Activated naive CD4-positive, alpha-beta T cell treated with anti-CD3 and anti-CD28 coated beads, Interleukin-2, amount 10 ng/mL, durations not matched to agents 7 days and 5 days (primary cell): ENCODE data around the gene PRSS2.
"Not testable (repeated sequence)": the region's sequence is repeated elsewhere in the genome, so short reads cannot be mapped to it uniquely, and the experiment has no call there.

ENCODE experiments used
- CTCF ChIA-PET: fragments of 350-600 bp; sonication (Branson Sonifier 250); formaldehyde crosslinking; loops from one replicate; lab custom pipeline; 2021; ENCODE audit warnings: antibody characterized with exemption; lab: Charles Lee
- DNase-seq: peaks from one replicate; pipeline ENCODE4 v3.0.0-alpha.2; 2020
- H3K27ac Mint-ChIP-seq: one replicate; pipeline ENCODE4 v1.8.0; 2021; ENCODE audit warnings: mild to moderate bottlenecking, moderate library complexity, mixed read lengths
- H3K27me3 Mint-ChIP-seq: one replicate; pipeline ENCODE4 v1.8.0; 2021; ENCODE audit warnings: mild to moderate bottlenecking, mixed read lengths
- H3K36me3 Mint-ChIP-seq: one replicate; pipeline ENCODE4 v1.8.0; 2021; ENCODE audit warnings: mixed read lengths
- H3K4me1 Mint-ChIP-seq: one replicate; pipeline ENCODE4 v1.8.0; 2021; ENCODE audit warnings: mixed read lengths
- H3K4me3 Mint-ChIP-seq: one replicate; pipeline ENCODE4 v1.8.0; 2021; ENCODE audit warnings: mild to moderate bottlenecking, moderate library complexity, mixed read lengths
- H3K9me3 Mint-ChIP-seq: one replicate; pipeline ENCODE4 v1.8.0; 2021; ENCODE audit warnings: mixed read lengths

Gene PRSS2

GRCh38 chr7:142770661-142771352 lies at the start of gene PRSS2:
Gene PRSS2, plus strand, starts transcription at chr7:142770970. Its CDS starts 13 bp downstream, at chr7:142770983.
- peaks cover 2% of the 10 kb centered on the region for H3K4me1 Mint-ChIP-seq
- no peak within 1 kb of the TSS for H3K4me3 Mint-ChIP-seq
- CTCF ChIA-PET, result interaction anchor here (1.1 kb wide), 1 partner anchor 134 kb away, joined by 3 read pairs; no protein-coding TSS in a partner anchor
- H3K36me3 Mint-ChIP-seq, result no peaks in the 10 kb centered on the region
- no peak within 1 kb of the TSS for H3K27ac Mint-ChIP-seq
- H3K27me3 Mint-ChIP-seq, result peaks cover 16% of the 10 kb centered on the region
- DNase-seq, result no peak
- H3K9me3 Mint-ChIP-seq, result no peaks in the 10 kb centered on the region

GRCh38 chr7:142720986-142721385 lies 49.8 kb upstream of the PRSS2 start:
- Mint-ChIP-seq H3K27ac (peak overlapping the region; percentile 77), H3K27me3 (no peaks in the 10 kb centered on the region), H3K4me3 (peak overlapping the region; percentile 69), H3K4me1 (peaks cover 53% of the 10 kb centered on the region), H3K36me3 (peaks cover 3% of the 10 kb centered on the region), H3K9me3 (no peaks in the 10 kb centered on the region)
- CTCF ChIA-PET, result no interaction called here
- DNase-seq, result no peak

- CTCF ChIA-PET, result no interaction called here
- Mint-ChIP-seq H3K4me1 (peaks cover 40% of the 10 kb centered on the region), H3K27ac (peak overlapping the region; percentile 92), H3K36me3 (peaks cover 3% of the 10 kb centered on the region), H3K9me3 (no peaks in the 10 kb centered on the region), H3K27me3 (no peaks in the 10 kb centered on the region), H3K4me3 (peak overlapping the region; percentile 80)
- DNase-seq, result no peak
Observed at GRCh38 chr7:142722248-142722794, 48.4 kb upstream of the PRSS2 start.

- no peak overlapping the region for H3K27ac Mint-ChIP-seq
- peaks cover 3% of the 10 kb centered on the region for H3K27me3 Mint-ChIP-seq
- no peak for DNase-seq
- CTCF ChIA-PET, result no interaction called here
- no peaks in the 10 kb centered on the region for H3K4me1 Mint-ChIP-seq
- no peak overlapping the region for H3K4me3 Mint-ChIP-seq
- no peaks in the 10 kb centered on the region for H3K9me3 Mint-ChIP-seq
- H3K36me3 Mint-ChIP-seq, result no peaks in the 10 kb centered on the region
Observed at GRCh38 chr7:142733271-142733670, 37.5 kb upstream of the PRSS2 start.

- Mint-ChIP-seq H3K4me3 (no peak overlapping the region), H3K9me3 (no peaks in the 10 kb centered on the region), H3K4me1 (no peaks in the 10 kb centered on the region), H3K27me3 (peaks cover 13% of the 10 kb centered on the region), H3K27ac (peak overlapping the region; percentile 68), H3K36me3 (no peaks in the 10 kb centered on the region)
- CTCF ChIA-PET, result no interaction called here
- DNase-seq, result no peak
Observed at GRCh38 chr7:142739923-142740492, 30.8 kb upstream of the PRSS2 start.

GRCh38 chr7:142740786-142741185 lies 30.0 kb upstream of the PRSS2 start:
- Mint-ChIP-seq H3K4me1 (no peaks in the 10 kb centered on the region), H3K27me3 (peaks cover 16% of the 10 kb centered on the region), H3K9me3 (no peaks in the 10 kb centered on the region), H3K36me3 (no peaks in the 10 kb centered on the region), H3K27ac (no peak overlapping the region), H3K4me3 (no peak overlapping the region)
- CTCF ChIA-PET, result no interaction called here
- no peak for DNase-seq

GRCh38 chr7:142741932-142742331 lies 28.8 kb upstream of the PRSS2 start:
- H3K36me3 Mint-ChIP-seq, H3K9me3 Mint-ChIP-seq, H3K4me1 Mint-ChIP-seq, DNase-seq, H3K27ac Mint-ChIP-seq, CTCF ChIA-PET, H3K4me3 Mint-ChIP-seq: not testable (repeated sequence)
- H3K27me3 Mint-ChIP-seq, result peaks cover 21% of the 10 kb centered on the region

- Mint-ChIP-seq H3K9me3 (no peaks in the 10 kb centered on the region), H3K27ac (no peak overlapping the region), H3K27me3 (peaks cover 20% of the 10 kb centered on the region), H3K4me1 (no peaks in the 10 kb centered on the region), H3K36me3 (no peaks in the 10 kb centered on the region), H3K4me3 (no peak overlapping the region)
- DNase-seq, result no peak
- CTCF ChIA-PET, result no interaction called here
Observed at GRCh38 chr7:142745091-142745635, 25.6 kb upstream of the PRSS2 start.

- Mint-ChIP-seq H3K4me3 (no peak overlapping the region), H3K36me3 (no peaks in the 10 kb centered on the region), H3K27ac (no peak overlapping the region), H3K9me3 (no peaks in the 10 kb centered on the region), H3K4me1 (no peaks in the 10 kb centered on the region), H3K27me3 (peaks cover 15% of the 10 kb centered on the region)
- no peak for DNase-seq
- CTCF ChIA-PET, result interaction anchor here (0.6 kb wide), 1 partner anchor 470 kb away, joined by 3 read pairs; no protein-coding TSS in a partner anchor
Observed at GRCh38 chr7:142745745-142746144, 25.0 kb upstream of the PRSS2 start.

GRCh38 chr7:142746264-142746663 lies 24.5 kb upstream of the PRSS2 start:
- H3K4me3 Mint-ChIP-seq, result no peak overlapping the region
- H3K4me1 Mint-ChIP-seq, result no peaks in the 10 kb centered on the region
- CTCF ChIA-PET, result interaction anchor here (0.6 kb wide), 1 partner anchor 469 kb away, joined by 3 read pairs; no protein-coding TSS in a partner anchor
- peaks cover 14% of the 10 kb centered on the region for H3K27me3 Mint-ChIP-seq
- H3K9me3 Mint-ChIP-seq, result no peaks in the 10 kb centered on the region
- H3K27ac Mint-ChIP-seq, result no peak overlapping the region
- no peak for DNase-seq
- no peaks in the 10 kb centered on the region for H3K36me3 Mint-ChIP-seq

GRCh38 chr7:142748410-142748809 lies 22.4 kb upstream of the PRSS2 start:
- H3K4me1 Mint-ChIP-seq, DNase-seq, CTCF ChIA-PET, H3K4me3 Mint-ChIP-seq, H3K9me3 Mint-ChIP-seq, H3K27ac Mint-ChIP-seq, H3K36me3 Mint-ChIP-seq: not testable (repeated sequence)
- peaks cover 22% of the 10 kb centered on the region for H3K27me3 Mint-ChIP-seq

GRCh38 chr7:142749218-142749993 lies 21.4 kb upstream of the PRSS2 start, which contains the start of gene PRSS1:
Gene PRSS1, plus strand, starts transcription at chr7:142749472. Its CDS starts 13 bp downstream, at chr7:142749485.
- DNase-seq, result no peak
- Mint-ChIP-seq H3K4me1 (no peaks in the 10 kb centered on the region), H3K27me3 (peaks cover 22% of the 10 kb centered on the region), H3K27ac (no peak within 1 kb of the TSS), H3K9me3 (no peaks in the 10 kb centered on the region), H3K36me3 (no peaks in the 10 kb centered on the region), H3K4me3 (no peak within 1 kb of the TSS)
- CTCF ChIA-PET, result no interaction called here

- Mint-ChIP-seq H3K27ac (no peak overlapping the region), H3K27me3 (peaks cover 19% of the 10 kb centered on the region), H3K36me3 (no peaks in the 10 kb centered on the region), H3K4me3 (no peak overlapping the region), H3K9me3 (no peaks in the 10 kb centered on the region), H3K4me1 (no peaks in the 10 kb centered on the region)
- CTCF ChIA-PET, result no interaction called here
- no peak for DNase-seq
Observed at GRCh38 chr7:142750321-142750938, 20.3 kb upstream of the PRSS2 start.
